Skin epidermis (tissue), 12 donors: ENCODE measurements around the gene HUWE1.
"Not testable (repeated sequence)": the region's sequence is repeated elsewhere in the genome, so short reads cannot be mapped to it uniquely, and the experiment has no call there.

ENCODE experiments used
- H3K27ac ChIP-seq, 21 experiments: fragments of 200-600 bp; sonication (generic) in 11 of 21; one replicate each; pipeline ENCODE4 v1.5.0; 2020; ENCODE audit warnings: mild to moderate bottlenecking in 3 of 21, inconsistent platforms in 2 of 21, moderate library complexity in 2 of 21
- H3K4me3 ChIP-seq, 7 experiments: fragments of 200-600 bp; sonication (generic) in 2 of 7; one replicate each; pipeline ENCODE4 v1.5.0; 2020; ENCODE audit warnings: inconsistent platforms in 2 of 7, mild to moderate bottlenecking in 2 of 7, moderate library complexity in 1 of 7

The HUWE1 gene

GRCh38 chrX:53686151-53686885, at the start of gene HUWE1:
TSS of gene HUWE1 (minus strand) at chrX:53686719. CDS start at chrX:53654107, 32,612 bp downstream.
- Histone ChIP-seq H3K27ac (peak within 1 kb of the TSS; percentile 46 to 93 (median 88)), H3K4me3 (peak within 1 kb of the TSS; percentile 48 to 73 (median 66))

- Histone ChIP-seq H3K4me3 (no peak overlapping the region), H3K27ac (no peak overlapping the region)
Measured at GRCh38 chrX:53732797-53733196, 46.3 kb upstream of the HUWE1 start.

GRCh38 chrX:53729751-53730150, 43.2 kb upstream of the HUWE1 start:
- H3K4me3 ChIP-seq: no peak overlapping the region
- no peak overlapping the region for H3K27ac ChIP-seq

GRCh38 chrX:53728506-53728905, 42.0 kb upstream of the HUWE1 start:
- Histone ChIP-seq H3K27ac (no peak overlapping the region), H3K4me3 (no peak overlapping the region)

GRCh38 chrX:53724872-53725271, 38.4 kb upstream of the HUWE1 start:
- H3K27ac ChIP-seq: no peak overlapping the region
- no peak overlapping the region for H3K4me3 ChIP-seq

GRCh38 chrX:53723381-53723780, 36.9 kb upstream of the HUWE1 start:
- Histone ChIP-seq H3K4me3 (no peak overlapping the region), H3K27ac (no peak overlapping the region)

GRCh38 chrX:53721610-53722009, 35.1 kb upstream of the HUWE1 start:
- not testable (repeated sequence) for H3K27ac ChIP-seq

GRCh38 chrX:53719666-53720065, 33.1 kb upstream of the HUWE1 start:
- H3K27ac ChIP-seq: not testable (repeated sequence)

More at GRCh38 chrX:53721610-53722009, 35.1 kb upstream of the HUWE1 start:
- H3K4me3 ChIP-seq: not testable (repeated sequence)

GRCh38 chrX:53718073-53718472, 31.6 kb upstream of the HUWE1 start:
- H3K27ac ChIP-seq: no peak overlapping the region

More at GRCh38 chrX:53719666-53720065, 33.1 kb upstream of the HUWE1 start:
- not testable (repeated sequence) for H3K4me3 ChIP-seq

GRCh38 chrX:53717205-53717604, 30.7 kb upstream of the HUWE1 start:
- Histone ChIP-seq H3K4me3 (no peak overlapping the region), H3K27ac (peak overlapping the region in 5 of 21 experiments; percentile 14 to 85 (median 59))

More at GRCh38 chrX:53718073-53718472, 31.6 kb upstream of the HUWE1 start:
- no peak overlapping the region for H3K4me3 ChIP-seq

- Histone ChIP-seq H3K4me3 (no peak overlapping the region), H3K27ac (peak overlapping the region in 6 of 21 experiments; percentile 35 to 85 (median 68))
Measured at GRCh38 chrX:53716328-53717088, 30.0 kb upstream of the HUWE1 start.

GRCh38 chrX:53715346-53715924, 28.9 kb upstream of the HUWE1 start:
- peak overlapping the region in 11 of 21 experiments; percentile 34 to 85 (median 55) for H3K27ac ChIP-seq
- H3K4me3 ChIP-seq: no peak overlapping the region

- peak overlapping the region in 12 of 21 experiments; percentile 34 to 85 (median 52) for H3K27ac ChIP-seq
Measured at GRCh38 chrX:53714580-53715345, 28.2 kb upstream of the HUWE1 start.

GRCh38 chrX:53713987-53714579, 27.6 kb upstream of the HUWE1 start:
- H3K4me3 ChIP-seq: no peak overlapping the region
- peak overlapping the region in 11 of 21 experiments; percentile 19 to 85 (median 55) for H3K27ac ChIP-seq

More at GRCh38 chrX:53714580-53715345, 28.2 kb upstream of the HUWE1 start:
- no peak overlapping the region for H3K4me3 ChIP-seq

- Histone ChIP-seq H3K4me3 (no peak overlapping the region), H3K27ac (no peak overlapping the region)
Measured at GRCh38 chrX:53711436-53711835, 24.9 kb upstream of the HUWE1 start.

GRCh38 chrX:53704854-53705253, 18.3 kb upstream of the HUWE1 start:
- Histone ChIP-seq H3K27ac (no peak overlapping the region), H3K4me3 (no peak overlapping the region)

GRCh38 chrX:53704294-53704693, 17.8 kb upstream of the HUWE1 start:
- H3K27ac ChIP-seq: no peak overlapping the region
- H3K4me3 ChIP-seq: no peak overlapping the region

GRCh38 chrX:53695946-53696549, 9.5 kb upstream of the HUWE1 start:
- no peak overlapping the region for H3K4me3 ChIP-seq
- no peak overlapping the region for H3K27ac ChIP-seq

GRCh38 chrX:53694642-53695041, 8.1 kb upstream of the HUWE1 start:
- no peak overlapping the region for H3K4me3 ChIP-seq

More at GRCh38 chrX:53694642-53695041, 8.1 kb upstream of the HUWE1 start:
- peak overlapping the region in 1 of 21 experiments; percentile 9 for H3K27ac ChIP-seq
